OCI-LY1 (cell line): ENCODE results near the gene GSTT2B.

Experiments used
- H2AFZ ChIP-seq: fragments of 200-600 bp; sonication (generic), shearing (Covaris generic); 2 replicates; pipeline ENCODE4 v1.6.0; 2014; ENCODE audit warnings: antibody characterized with exemption, mild to moderate bottlenecking, low read length
- H3F3A ChIP-seq: fragments of 200-600 bp; sonication (generic), shearing (Covaris generic); 2 replicates; pipeline ENCODE4 v1.6.0; 2014; ENCODE audit warnings: mild to moderate bottlenecking, antibody characterized with exemption, low read length, moderate library complexity; ENCODE audit not compliant: insufficient read depth
- H3K27ac ChIP-seq: fragments of 200-600 bp; sonication (generic); 2 replicates; pipeline ENCODE4 v1.5.1; 2014; ENCODE audit warnings: low read length, mixed run types, mild to moderate bottlenecking, low read depth; ENCODE audit not compliant: poor library complexity, severe bottlenecking
- H3K27me3 ChIP-seq: fragments of 200-600 bp; sonication (generic); 2 replicates; pipeline ENCODE4 v1.6.0; 2014; ENCODE audit warnings: antibody characterized with exemption, mild to moderate bottlenecking, low read length, moderate library complexity; ENCODE audit not compliant: insufficient read depth
- H3K36me3 ChIP-seq: fragments of 200-600 bp; sonication (generic); 2 replicates; pipeline ENCODE4 v1.6.1; 2014; ENCODE audit warnings: mild to moderate bottlenecking, antibody characterized with exemption, low read length, moderate library complexity, mixed read lengths; ENCODE audit not compliant: insufficient read depth
- H3K4me1 ChIP-seq: fragments of 200-600 bp; sonication (generic); 2 replicates; pipeline ENCODE4 v1.5.1; 2014; ENCODE audit warnings: mild to moderate bottlenecking, low read length, moderate library complexity; ENCODE audit not compliant: insufficient read depth, severe bottlenecking
- H3K4me2 ChIP-seq: fragments of 200-600 bp; sonication (generic), shearing (Covaris generic); 2 replicates; pipeline ENCODE4 v1.6.1; 2014; ENCODE audit warnings: low read length
- H3K4me3 ChIP-seq: fragments of 200-600 bp; sonication (generic); 2 replicates; pipeline ENCODE4 v1.5.1; 2014; ENCODE audit warnings: low read length, low read depth, mild to moderate bottlenecking, mixed read lengths; ENCODE audit not compliant: poor library complexity, severe bottlenecking
- H3K79me2 ChIP-seq: fragments of 200-600 bp; shearing (Covaris generic); 2 replicates; pipeline ENCODE4 v1.6.1; 2016; ENCODE audit warnings: mixed run types, low read length, mixed read lengths; ENCODE audit not compliant: insufficient read depth
- H3K9ac ChIP-seq: fragments of 200-600 bp; sonication (generic), shearing (Covaris generic); 2 replicates; pipeline ENCODE4 v1.6.1; 2014; ENCODE audit warnings: mild to moderate bottlenecking, low read length, mixed read lengths
- H3K9me2 ChIP-seq: fragments of 200-600 bp; sonication (generic), shearing (Covaris generic); 2 replicates; pipeline ENCODE4 v1.6.1; 2014; ENCODE audit warnings: low read depth, mild to moderate bottlenecking, low read length, mixed read lengths
- H3K9me3 ChIP-seq: fragments of 200-600 bp; shearing (Covaris generic); 2 replicates; pipeline ENCODE4 v1.6.1; 2014; ENCODE audit warnings: low read length, mixed read lengths
- H4K20me1 ChIP-seq: fragments of 200-600 bp; sonication (generic), shearing (Covaris generic); 2 replicates; pipeline ENCODE4 v1.6.0; 2016; ENCODE audit warnings: mild to moderate bottlenecking, low read length; ENCODE audit not compliant: insufficient read depth
- CTCF ChIP-seq: fragments of 200-600 bp; sonication (generic), shearing (Covaris generic); IDR thresholded peaks from 2 replicates; pipeline ENCODE4 v1.5.1; 2017; ENCODE audit warnings: mild to moderate bottlenecking, antibody characterized with exemption, low read length, moderate library complexity, mixed read lengths
- EZH2 ChIP-seq: fragments of 200-600 bp; sonication (generic), shearing (Covaris generic); IDR thresholded peaks from 2 replicates; pipeline ENCODE4 v1.8.0; 2017; ENCODE audit warnings: borderline replicate concordance, mixed run types, mild to moderate bottlenecking, antibody characterized with exemption, low read length, moderate library complexity, mixed read lengths

GSTT2B gene

GRCh38 chr22:23912293-23912903 is 48.6 kb downstream of the GSTT2B start:
- Histone ChIP-seq H3F3A (peaks cover 5% of the 10 kb centered on the region; the same call in 1 of the 2 replicates), H2AFZ (no peak overlapping the region), H3K4me3 (no peak overlapping the region), H3K36me3 (peaks cover 5% of the 10 kb centered on the region; the same call in 1 of the 2 replicates), H3K4me1 (peaks cover 35% of the 10 kb centered on the region), H3K9me3 (no peaks in the 10 kb centered on the region), H3K9me2 (no peaks in the 10 kb centered on the region), H3K27ac (peak overlapping the region; percentile 86), H3K4me2 (no peak overlapping the region), H3K9ac (no peak overlapping the region), H3K27me3 (no peaks in the 10 kb centered on the region), H4K20me1 (no peaks in the 10 kb centered on the region), H3K79me2 (no peaks in the 10 kb centered on the region)
- TF ChIP-seq CTCF (no peak), EZH2 (no peak)

GRCh38 chr22:23911318-23911980 is 49.5 kb downstream of the GSTT2B start:
- Histone ChIP-seq H3K4me3 (no peak overlapping the region), H4K20me1 (no peaks in the 10 kb centered on the region), H3K79me2 (no peaks in the 10 kb centered on the region), H3K27me3 (no peaks in the 10 kb centered on the region), H3K9me2 (no peaks in the 10 kb centered on the region), H3K36me3 (no peaks in the 10 kb centered on the region), H2AFZ (no peak overlapping the region), H3F3A (peaks cover 5% of the 10 kb centered on the region; the same call in 1 of the 2 replicates), H3K4me1 (peaks cover 35% of the 10 kb centered on the region), H3K27ac (peak overlapping the region; percentile 86), H3K9me3 (no peaks in the 10 kb centered on the region), H3K4me2 (no peak overlapping the region), H3K9ac (no peak overlapping the region)
- TF ChIP-seq CTCF (no peak), EZH2 (no peak)

- Histone ChIP-seq H2AFZ (no peak overlapping the region), H3K27ac (peak overlapping the region; percentile 86)
- TF ChIP-seq CTCF (no peak), EZH2 (no peak)
Observed at GRCh38 chr22:23910496-23911190, 50.4 kb downstream of the GSTT2B start.

More at GRCh38 chr22:23910496-23911190, 50.4 kb downstream of the GSTT2B start:
- no peak overlapping the region for H3K9ac ChIP-seq
- no peaks in the 10 kb centered on the region for H4K20me1 ChIP-seq
- no peak overlapping the region for H3K4me2 ChIP-seq
- H3K9me3 ChIP-seq, result no peaks in the 10 kb centered on the region
- H3K27me3 ChIP-seq, result no peaks in the 10 kb centered on the region
- peaks cover 35% of the 10 kb centered on the region for H3K4me1 ChIP-seq
- no peaks in the 10 kb centered on the region for H3K79me2 ChIP-seq
- H3K36me3 ChIP-seq, result no peaks in the 10 kb centered on the region
- H3K4me3 ChIP-seq, result no peak overlapping the region
- H3F3A ChIP-seq, result peaks cover 5% of the 10 kb centered on the region; the same call in 1 of the 2 replicates
- H3K9me2 ChIP-seq, result no peaks in the 10 kb centered on the region
